ENCODE results near the gene PTPRE.

DNA sequence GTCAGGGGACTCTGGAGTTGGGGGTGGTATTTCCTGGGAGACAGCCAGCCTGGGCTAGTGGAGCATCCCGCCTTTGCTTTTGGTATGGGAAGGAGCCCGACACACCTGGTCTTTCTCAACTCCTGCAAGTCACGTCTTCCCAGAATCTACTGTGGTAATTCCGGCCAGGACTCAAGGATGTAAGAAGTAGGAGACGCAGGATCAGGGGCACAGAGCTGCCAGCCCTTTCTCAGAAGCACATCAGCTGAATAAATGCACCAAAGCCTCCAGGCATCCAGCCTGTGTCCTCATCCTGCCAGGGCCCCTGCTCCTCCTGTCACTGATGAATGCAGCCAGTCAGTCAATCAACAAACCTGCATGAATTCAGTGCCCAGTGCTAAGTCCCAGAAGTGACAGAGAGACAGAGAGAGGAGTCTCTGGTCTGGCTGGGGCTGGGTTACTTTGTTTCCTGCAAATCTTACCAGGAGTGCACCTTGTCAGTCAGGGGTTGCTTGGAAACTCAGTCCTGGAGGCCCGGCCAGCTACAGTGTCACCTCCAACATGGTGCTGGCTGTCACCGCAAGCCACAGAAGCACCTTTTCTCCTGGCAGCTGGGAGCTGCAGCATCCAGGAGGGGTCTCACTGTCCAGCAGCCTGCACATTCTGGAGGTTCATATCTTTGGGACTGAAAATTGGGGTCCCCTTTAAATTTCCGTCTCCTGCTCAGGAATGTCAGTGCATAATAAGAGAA, 101.8 kb downstream of the PTPRE start:
- TF ChIP-seq, protein P1, sequence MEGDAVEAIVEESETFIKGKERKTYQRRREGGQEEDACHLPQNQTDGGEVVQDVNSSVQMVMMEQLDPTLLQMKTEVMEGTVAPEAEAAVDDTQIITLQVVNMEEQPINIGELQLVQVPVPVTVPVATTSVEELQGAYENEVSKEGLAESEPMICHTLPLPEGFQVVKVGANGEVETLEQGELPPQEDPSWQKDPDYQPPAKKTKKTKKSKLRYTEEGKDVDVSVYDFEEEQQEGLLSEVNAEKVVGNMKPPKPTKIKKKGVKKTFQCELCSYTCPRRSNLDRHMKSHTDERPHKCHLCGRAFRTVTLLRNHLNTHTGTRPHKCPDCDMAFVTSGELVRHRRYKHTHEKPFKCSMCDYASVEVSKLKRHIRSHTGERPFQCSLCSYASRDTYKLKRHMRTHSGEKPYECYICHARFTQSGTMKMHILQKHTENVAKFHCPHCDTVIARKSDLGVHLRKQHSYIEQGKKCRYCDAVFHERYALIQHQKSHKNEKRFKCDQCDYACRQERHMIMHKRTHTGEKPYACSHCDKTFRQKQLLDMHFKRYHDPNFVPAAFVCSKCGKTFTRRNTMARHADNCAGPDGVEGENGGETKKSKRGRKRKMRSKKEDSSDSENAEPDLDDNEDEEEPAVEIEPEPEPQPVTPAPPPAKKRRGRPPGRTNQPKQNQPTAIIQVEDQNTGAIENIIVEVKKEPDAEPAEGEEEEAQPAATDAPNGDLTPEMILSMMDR (IDR thresholded peaks at IDR 0.05; ENCODE audit: low read depth, low read length, poor library complexity, severe bottlenecking) = no peak
- no peak for TF ChIP-seq EZH2phosphoT487 (IDR thresholded peaks at IDR 0.05; ENCODE audit: borderline replicate concordance, low read length)
